HepG2 (cell line): Measurements from ENCODE around the gene JUND. TPM values are rescaled to one million over a fixed set of nuclear protein-coding genes. Genes with fewer than 3 reads are reported as not detected.

Experiments
- ATAC-seq: fragments of 200-7000 bp; cut with Tn5 transposase; 3 replicates; pipeline ENCODE4 v1.9.1; 2020; ENCODE audit warnings: mild to moderate bottlenecking, moderate library complexity
- BruUV-seq: library from RNA; stranded (reverse); fragments of 400-500 nt; replicated peaks from 2 replicates; lab custom pipeline; 2021; lab: Mats Ljungman, UMichigan
- CTCF ChIA-PET: fragments of 300-600 bp; formaldehyde crosslinking; extraction: SDS; loops from one replicate; lab custom pipeline; 2021; ENCODE audit warnings: low total read pairs, inconsistent platforms, low intra/inter-chr PET ratio; lab: Yijun Ruan, JAX
- POLR2A ChIA-PET: fragments of 350-600 bp; sonication (Branson Sonifier 250); formaldehyde crosslinking; loops from one replicate; lab custom pipeline; 2020; ENCODE audit warnings: antibody characterized with exemption, inconsistent platforms; lab: Yijun Ruan, JAX
- DNase-seq: peaks from one replicate; pipeline ENCODE4 v3.0.0-alpha.2; 2015; ENCODE audit warnings: low spot score
- FAIRE-seq: peaks from 3 replicates; lab custom pipeline; 2011; peaks lifted over from hg19 to GRCh38; lab: Jason Lieb, UNC
- H2AFZ ChIP-seq: one replicate; pipeline ENCODE4 v1.6.1; 2011; ENCODE audit warnings: low read length, inconsistent platforms
- H3K27ac ChIP-seq: fragments of 300-600 bp; 3 replicates; pipeline ENCODE4 v1.8.0; 2011; ENCODE audit warnings: mixed run types, mild to moderate bottlenecking, mixed read lengths, low read length, inconsistent platforms; ENCODE audit not compliant: insufficient read depth; ENCODE audit errors: extremely low read length
- H3K27me3 ChIP-seq, 2 experiments: fragments of 200-600 bp in 1 of 2; 2 replicates in 1 of 2; 3 replicates in 1 of 2; pipeline versions ENCODE4 v1.6.0 to v1.8.0; 2011; ENCODE audit warnings: low read length in 2 of 2, mild to moderate bottlenecking in 2 of 2, moderate library complexity in 2 of 2, inconsistent platforms in 1 of 2; ENCODE audit not compliant: insufficient read depth in 2 of 2, control insufficient read depth in 1 of 2
- H3K36me3 ChIP-seq, 2 experiments: fragments of 200-600 bp in 1 of 2; replicated peaks in 1 of 2; 2 replicates in 1 of 2; 3 replicates in 1 of 2; pipeline versions ENCODE4 v1.5.1 to v1.8.0; 2011; ENCODE audit warnings: low read length in 2 of 2, inconsistent platforms in 1 of 2; ENCODE audit not compliant: insufficient read depth in 2 of 2, control insufficient read depth in 1 of 2
- H3K4me1 ChIP-seq: 2 replicates; pipeline ENCODE4 v1.5.1; 2012; ENCODE audit warnings: low read length, inconsistent platforms; ENCODE audit not compliant: insufficient read depth
- H3K4me2 ChIP-seq: 2 replicates; pipeline ENCODE4 v1.6.0; 2011; ENCODE audit warnings: low read depth, low read length, inconsistent platforms
- H3K4me3 ChIP-seq, 3 experiments: fragments of 200-600 bp in 1 of 3; sonication (generic), shearing (Covaris generic) in 1 of 3; replicated peaks in 1 of 3; 2 replicates each; pipeline ENCODE4 v1.5.1; 2011 to 2016; ENCODE audit warnings: low read length in 3 of 3, inconsistent platforms in 2 of 3, low read depth in 2 of 3, mild to moderate bottlenecking in 2 of 3, control low read depth in 1 of 3, mixed read lengths in 1 of 3; ENCODE audit not compliant: insufficient read depth in 1 of 3
- H3K79me2 ChIP-seq: one replicate; pipeline ENCODE4 v1.6.1; 2011; ENCODE audit warnings: low read length, inconsistent platforms; ENCODE audit not compliant: insufficient read depth
- H3K9ac ChIP-seq: 2 replicates; pipeline ENCODE4 v1.6.0; 2011; ENCODE audit warnings: mild to moderate bottlenecking, low read depth, low read length, inconsistent platforms; ENCODE audit not compliant: insufficient read depth
- H3K9me3 ChIP-seq: 2 replicates; pipeline ENCODE4 v1.5.1; 2012; ENCODE audit warnings: mild to moderate bottlenecking, low read length
- H4K20me1 ChIP-seq: 2 replicates; pipeline ENCODE4 v1.6.0; 2011; ENCODE audit warnings: inconsistent platforms, mild to moderate bottlenecking, low read length, moderate library complexity; ENCODE audit not compliant: insufficient read depth
- FOSL2 ChIP-seq: sonication (generic); formaldehyde crosslinking; IDR thresholded peaks from 2 replicates; pipeline ENCODE4 v1.4.0; 2020; ENCODE audit warnings: missing genetic modification reagents
- HOXA9 ChIP-seq: sonication (generic); formaldehyde crosslinking; IDR thresholded peaks from 2 replicates; pipeline ENCODE4 v1.8.1; 2022; ENCODE audit warnings: missing genetic modification reagents, mild to moderate bottlenecking, moderate library complexity, borderline replicate concordance
- ZBTB33 ChIP-seq: sonication (generic); formaldehyde crosslinking; IDR thresholded peaks from 2 replicates; pipeline ENCODE4 v1.4.0; 2020; ENCODE audit warnings: missing genetic modification reagents
- ZBTB38 ChIP-seq: sonication (generic); formaldehyde crosslinking; IDR thresholded peaks from 2 replicates; pipeline ENCODE4 v1.5.1; 2020; ENCODE audit warnings: mild to moderate bottlenecking, missing genetic modification reagents
- ZNF441 ChIP-seq: sonication (generic); formaldehyde crosslinking; IDR thresholded peaks from 2 replicates; pipeline ENCODE4 v1.7.0; 2021; ENCODE audit warnings: missing genetic modification reagents, borderline replicate concordance
- ZNF451 ChIP-seq: sonication (generic); formaldehyde crosslinking; IDR thresholded peaks from 2 replicates; pipeline ENCODE4 v1.5.0; 2020; ENCODE audit warnings: mild to moderate bottlenecking, missing genetic modification reagents
- WGBS: methylation state at CpG from one replicate; pipeline ENCODE4 v1.1.6; 2017; ENCODE audit warnings: low lambda C conversion rate; 5-methylcytosine and 5-hydroxymethylcytosine counted together
- in situ Hi-C: cut with HindIII; loops from 2 replicates; pipeline ENCODE4 v1.10.0; 2017; ENCODE audit warnings: low pct_unique_long_range_greater_than_20kb; ENCODE audit not compliant: extremely low pct_ligation_motif_present
- intact Hi-C: fragments of 100-400 bp; cut with micrococcal nuclease; formaldehyde crosslinking; loops from one replicate; pipeline ENCODE4 v1.10.0; 2022; ENCODE audit not compliant: unreplicated experiment
- polyA plus RNA-seq, 8 experiments: library from polyadenylated mRNA; depleted of rRNA in 3 of 8; stranded (reverse) in 7 of 8; unstranded in 1 of 8; fragments of >200 nt; fragmentation: Illumina TruSeq in 4 of 8; extraction: Trizol in 4 of 8; gene quantifications; 2 replicates each; pipeline versions ENCODE4 v1.2.1 to v1.2.3, GENCODE V29; 2011 to 2016; ENCODE audit warnings: low read depth in 4 of 8, missing spikeins in 1 of 8, mixed read lengths in 1 of 8; ENCODE audit not compliant: insufficient read depth in 1 of 8
- total RNA-seq, 5 experiments: library from RNA; depleted of rRNA; stranded (reverse); fragments of >200 nt; fragmentation: Illumina TruSeq; extraction: Trizol; gene quantifications; 2 replicates each; pipeline ENCODE4 v1.2.3, GENCODE V29; 2016; ENCODE audit warnings: low read depth in 1 of 5

The JUND gene
- total and polyA plus RNA-seq, 2 of the 13 experiments (the other 11 are each of a cell fraction or from before 2014, with no cell fraction given) = 41.2 to 59.8 TPM

GRCh38 chr19:18321734-18322102 lies 40.3 kb upstream of the JUND start:
- peak overlapping the region; percentile 84 for H3K27ac ChIP-seq
- ATAC-seq = no peak
- H2AFZ ChIP-seq = no peak overlapping the region
- H3K79me2 ChIP-seq = peaks cover 21% of the 10 kb centered on the region
- peak overlapping the region; percentile 81 for H3K4me2 ChIP-seq
- H3K4me3 ChIP-seq = peak overlapping the region; percentile 69 to 80 (median 72)
- H3K4me1 ChIP-seq = peaks cover 77% of the 10 kb centered on the region
- no peaks in the 10 kb centered on the region for H3K9me3 ChIP-seq
- CTCF ChIA-PET = interaction anchor here (3.5 kb wide), 1 partner anchor 43 kb away, joined by 50 read pairs; no protein-coding TSS in a partner anchor
- FAIRE-seq = peak; percentile 34
- in situ Hi-C loops = loop anchor here (5.0 kb wide), 1 partner anchor 44 kb away; no protein-coding TSS in a partner anchor
- H3K9ac ChIP-seq = peak overlapping the region; percentile 90
- intact Hi-C loops = loop anchor here (5.0 kb wide), 1 partner anchor 119 kb away; the partner anchor contains the start of gene RAB3A
- no peaks in the 10 kb centered on the region for H3K36me3 ChIP-seq
- H4K20me1 ChIP-seq = no peaks in the 10 kb centered on the region
- H3K27me3 ChIP-seq = no peaks in the 10 kb centered on the region
- TF ChIP-seq FOSL2 (peak; percentile 2; the same call in 1 of the 2 replicates), ZNF451 (CRISPR knock-in tag) (peak; percentile 3; the same call in 1 of the 2 replicates), ZBTB33 (CRISPR knock-in tag) (0 out of 2 replicates have a peak, but pooled peaks have one; percentile 43), ZBTB38 (CRISPR knock-in tag) (peak; percentile 80), ZNF441 (CRISPR knock-in tag) (no peak), HOXA9 (no peak)
- DNase-seq = no peak
- WGBS = 60% methylated on average over 9 of the region's 9 CpGs
- no TSS peak for BruUV-seq
- POLR2A ChIA-PET = interaction anchor here (1.2 to 11.4 kb wide), 12 partner anchors 9 to 167 kb away, joined by 3 to 278 read pairs (median 8); partner anchors contain the start of genes GDF15, IQCN and JUND
